Ramos (cell line): ENCODE measurements around the gene DNAH2.
"Not testable (repeated sequence)": the region's sequence is repeated elsewhere in the genome, so short reads cannot be mapped to it uniquely, and the experiment has no call there.

Source experiments
- in situ Hi-C: fragments of 300-500 bp; cut with MboI; formaldehyde crosslinking; loops from one replicate; pipeline ENCODE4 v1.14.3; 2022; ENCODE audit warnings: low sequenced_read_pairs; ENCODE audit not compliant: unreplicated experiment

The DNAH2 gene

DNA sequence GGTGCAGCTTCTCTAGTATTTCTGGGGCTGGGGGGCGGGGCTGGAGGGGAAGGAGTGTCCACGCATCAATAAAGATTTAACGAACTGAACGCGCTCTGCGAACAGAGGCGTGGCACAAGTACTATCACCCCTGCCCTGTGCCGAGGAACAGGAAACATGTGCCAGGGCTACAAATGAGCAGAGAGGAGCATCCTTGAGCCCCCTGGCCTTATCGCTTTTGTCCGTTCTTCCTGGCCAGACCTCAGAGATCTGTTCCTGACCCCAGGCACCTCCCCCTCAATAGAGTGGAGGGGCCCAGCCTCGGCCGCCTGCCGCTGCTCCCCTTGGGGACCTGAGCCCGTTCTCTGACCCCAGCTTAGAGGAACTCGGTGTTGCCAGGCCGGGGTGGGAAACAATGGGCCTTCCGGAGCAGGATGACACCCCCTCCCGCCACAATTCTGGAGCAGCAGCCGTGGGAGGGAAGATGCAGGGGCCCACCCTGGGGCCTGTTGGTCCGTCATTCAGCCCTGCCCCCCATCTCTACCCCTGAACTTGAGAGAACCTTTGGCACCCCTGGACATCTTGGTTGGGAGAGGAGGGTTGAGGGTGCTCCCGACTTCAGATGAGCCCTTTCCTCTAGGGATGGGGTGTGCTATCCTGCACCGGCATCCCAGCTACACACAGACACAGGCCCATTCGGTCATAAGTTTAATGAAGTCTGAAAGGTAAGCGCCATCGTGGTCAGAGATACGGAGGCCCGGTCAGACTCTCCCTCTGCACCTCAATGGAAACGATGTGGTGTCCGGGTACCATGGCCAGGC lies 138.7 kb downstream of the DNAH2 start:
- in situ Hi-C loops: no loop called here

DNA sequence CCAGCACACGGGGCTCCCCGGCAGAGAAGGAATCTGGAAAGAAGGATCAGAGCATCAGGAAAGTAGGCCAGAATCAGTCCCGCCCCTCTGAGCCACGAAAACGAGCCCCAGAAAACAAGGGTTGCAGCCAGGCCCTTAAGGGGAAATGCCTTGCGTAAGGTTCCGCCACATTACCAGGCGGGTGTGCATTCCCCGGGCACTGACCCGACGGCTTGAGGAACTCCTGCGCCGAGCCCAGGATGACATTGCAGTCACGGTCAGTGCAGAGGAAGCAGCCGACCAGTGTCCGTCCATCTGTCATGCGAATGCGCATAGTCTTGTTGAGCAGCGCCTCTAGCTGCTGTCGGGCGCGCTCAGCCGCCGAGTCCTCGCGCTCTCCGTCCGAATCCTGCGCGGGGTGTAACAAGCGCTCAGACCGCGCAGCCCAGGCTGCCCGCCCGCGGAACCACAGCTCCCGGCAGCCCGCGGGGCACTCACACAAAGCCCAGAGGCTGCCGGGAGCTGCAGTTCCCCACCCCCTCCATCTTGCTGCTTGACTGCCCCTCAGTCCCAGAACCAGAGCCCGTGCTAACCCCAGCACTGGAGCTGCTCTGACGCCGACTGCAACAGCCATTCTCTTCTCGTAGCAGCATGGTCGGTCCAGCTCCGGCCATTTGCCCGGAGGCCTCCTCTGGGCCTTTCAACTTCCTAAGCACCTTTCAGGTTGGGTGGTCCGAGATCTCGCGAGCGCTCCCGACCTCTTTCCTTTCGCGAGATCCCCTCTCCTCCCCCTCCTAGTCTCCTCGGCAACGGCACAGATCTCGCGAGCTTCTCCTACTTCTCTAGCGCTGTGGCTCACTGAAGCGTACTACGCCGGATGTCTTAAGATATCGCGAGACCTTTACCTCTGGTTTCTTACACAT lies 139.5 kb downstream of the DNAH2 start, which contains the start of gene NAA38:
Gene NAA38 (minus strand): TSS at position 749 of the 902 bp plus-strand sequence. CDS start 96 bp downstream, at position 653.
- in situ Hi-C loops: no loop called here

DNA sequence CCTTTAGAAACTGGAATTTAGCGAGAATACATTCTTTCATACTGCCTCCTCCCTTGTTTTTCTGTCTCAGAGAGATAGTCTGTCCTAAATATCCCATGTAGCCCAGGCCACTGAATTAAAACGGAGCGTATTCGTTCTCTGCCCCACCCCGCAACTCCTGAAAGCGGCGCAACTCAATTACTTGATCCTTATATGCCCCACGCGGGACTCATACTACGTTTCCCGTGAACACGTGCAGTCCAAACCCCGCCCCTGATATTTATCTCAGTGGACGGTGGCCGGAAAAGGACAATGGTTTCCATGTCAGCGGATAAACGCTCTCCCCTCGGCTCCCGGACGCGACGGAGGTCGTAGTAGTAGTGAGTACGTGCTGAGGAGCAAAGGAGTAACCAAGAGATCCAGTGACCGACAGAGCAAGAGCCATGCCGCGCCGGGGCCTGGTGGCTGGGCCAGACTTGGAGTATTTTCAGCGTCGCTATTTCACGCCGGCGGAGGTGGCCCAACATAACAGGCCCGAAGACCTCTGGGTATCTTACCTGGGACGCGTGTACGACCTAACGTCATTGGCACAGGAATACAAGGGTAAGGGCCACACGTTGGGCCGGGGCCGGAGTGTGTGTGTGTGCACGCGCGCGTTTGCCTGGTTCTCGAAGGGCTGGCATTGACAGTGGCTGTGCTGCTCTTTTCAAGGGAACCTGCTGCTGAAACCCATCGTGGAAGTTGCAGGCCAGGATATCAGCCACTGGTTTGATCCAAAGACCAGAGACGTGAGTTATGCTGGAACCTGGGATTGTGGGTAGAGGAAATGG lies 140.4 kb downstream of the DNAH2 start, which contains the start of gene CYB5D1:
Gene CYB5D1 (plus strand): TSS at position 291 of the 809 bp plus-strand sequence. CDS start 132 bp downstream, at position 423.
- in situ Hi-C loops: no loop called here

DNA sequence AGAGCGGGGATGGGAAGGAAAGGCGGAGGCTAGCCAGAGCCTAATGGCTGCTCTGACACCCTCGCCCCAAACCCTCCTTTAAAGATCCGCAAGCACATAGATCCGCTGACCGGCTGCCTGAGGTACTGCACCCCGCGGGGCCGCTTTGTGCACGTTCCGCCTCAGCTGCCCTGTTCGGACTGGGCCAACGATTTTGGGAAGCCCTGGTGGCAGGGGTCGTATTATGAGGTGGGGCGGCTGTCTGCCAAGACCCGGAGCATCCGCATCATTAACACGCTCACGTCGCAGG lies 140.9 kb downstream of the DNAH2 start:
- in situ Hi-C loops: no loop called here

DNA sequence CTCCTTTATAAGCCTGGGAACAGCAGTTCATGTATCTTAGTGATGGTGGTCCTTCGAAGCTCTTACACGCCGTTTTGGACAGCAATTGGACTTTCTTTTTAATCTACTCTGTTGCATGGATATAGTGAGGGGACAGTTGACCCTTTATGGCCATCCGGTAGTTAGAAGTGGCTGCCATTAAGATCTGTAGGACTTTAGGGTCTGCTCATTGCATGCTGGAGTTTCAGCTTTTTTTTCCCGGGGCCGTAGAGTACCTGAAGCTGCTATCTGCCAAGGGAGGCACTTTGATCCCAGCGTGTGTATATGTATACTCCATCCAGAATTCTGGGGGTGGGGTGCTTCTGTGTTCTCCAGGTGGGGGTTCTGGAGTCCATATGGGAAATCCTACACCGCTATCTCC lies 141.5 kb downstream of the DNAH2 start:
- in situ Hi-C loops: no loop called here

DNA sequence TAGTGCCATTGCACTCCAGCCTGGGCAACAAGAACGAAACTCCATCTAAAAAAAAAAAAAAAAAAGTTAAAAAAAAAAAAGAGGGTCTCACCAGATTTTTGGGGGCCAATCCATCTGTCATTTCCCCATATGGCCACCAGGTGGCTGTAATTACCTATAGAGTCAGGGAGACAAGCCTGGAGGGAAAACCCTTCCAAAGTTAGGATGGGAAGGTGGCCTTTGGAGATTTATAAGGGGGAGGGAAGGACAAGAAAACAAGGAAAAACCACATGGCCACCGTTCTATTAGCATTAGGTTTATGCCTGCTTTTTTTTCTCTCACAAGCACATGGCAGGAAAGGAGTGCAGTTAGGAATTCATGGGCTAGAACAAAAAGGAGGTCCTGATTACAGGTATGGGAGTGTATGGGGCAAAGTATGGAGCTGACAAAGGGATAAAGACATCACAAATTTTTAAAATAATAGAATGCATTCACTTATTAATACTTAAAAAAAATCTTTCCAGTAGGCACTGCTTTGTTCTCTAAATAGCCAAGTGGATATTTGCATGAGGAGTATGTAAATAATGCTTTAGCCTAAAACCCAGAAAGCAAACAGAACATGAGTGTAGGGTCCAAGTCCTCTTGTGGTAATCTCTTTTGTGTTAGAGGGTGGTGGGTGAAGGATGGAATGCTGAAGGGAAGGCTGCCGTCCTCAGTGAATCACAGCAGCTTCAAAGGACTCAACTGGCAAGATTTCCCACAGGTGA lies 145.3 kb downstream of the DNAH2 start:
- in situ Hi-C loops: no loop called here

DNA sequence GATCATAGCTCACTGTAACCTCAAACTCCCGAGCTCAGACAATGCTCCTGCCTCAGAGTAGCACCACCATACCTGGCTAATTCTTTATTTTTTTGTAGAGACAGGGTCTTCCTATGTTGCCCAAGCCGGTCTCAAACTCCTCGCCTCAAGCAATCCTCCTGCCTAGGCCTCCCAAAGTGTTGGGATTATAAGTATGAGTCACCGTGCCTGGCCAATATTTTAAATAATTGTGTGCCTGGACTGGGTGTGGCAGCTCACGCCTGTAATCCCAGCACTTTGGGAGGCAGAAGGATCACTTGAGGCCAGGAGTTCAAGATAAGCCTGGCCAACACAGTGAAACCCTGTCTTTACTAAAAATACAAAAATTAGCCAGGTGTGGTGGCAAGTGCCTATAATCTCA lies 146.8 kb downstream of the DNAH2 start:
- in situ Hi-C loops: not testable (repeated sequence)

DNA sequence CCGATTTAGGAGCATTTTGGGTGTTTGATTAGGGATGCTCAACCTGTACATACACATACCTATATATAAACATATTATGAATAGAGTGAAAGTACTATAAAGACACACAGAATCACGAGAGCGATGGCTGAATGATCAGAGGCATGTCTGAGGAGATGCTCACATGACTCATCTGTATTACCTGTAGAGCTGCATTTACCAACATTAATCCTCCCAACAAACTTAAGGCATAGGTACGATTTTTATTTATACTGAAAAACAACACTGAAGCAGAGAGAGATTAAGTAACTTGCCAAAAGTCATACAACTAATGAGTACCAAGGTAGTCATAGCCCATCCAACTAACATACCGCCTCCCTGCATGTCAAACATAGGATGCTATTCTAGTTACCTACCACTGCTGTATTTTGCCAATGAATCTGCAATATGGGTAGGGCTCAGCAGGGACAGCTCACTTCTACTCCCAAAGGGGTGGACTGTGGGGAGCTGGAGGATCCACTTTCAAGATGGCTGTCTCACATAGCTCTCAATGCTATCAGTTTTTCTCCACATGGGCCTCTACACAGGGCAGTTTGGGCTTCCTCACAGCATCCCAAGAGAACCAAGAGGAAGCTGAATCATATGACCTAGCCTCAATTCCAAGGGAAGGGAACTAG lies 147.6 kb downstream of the DNAH2 start:
- in situ Hi-C loops: no loop called here

DNA sequence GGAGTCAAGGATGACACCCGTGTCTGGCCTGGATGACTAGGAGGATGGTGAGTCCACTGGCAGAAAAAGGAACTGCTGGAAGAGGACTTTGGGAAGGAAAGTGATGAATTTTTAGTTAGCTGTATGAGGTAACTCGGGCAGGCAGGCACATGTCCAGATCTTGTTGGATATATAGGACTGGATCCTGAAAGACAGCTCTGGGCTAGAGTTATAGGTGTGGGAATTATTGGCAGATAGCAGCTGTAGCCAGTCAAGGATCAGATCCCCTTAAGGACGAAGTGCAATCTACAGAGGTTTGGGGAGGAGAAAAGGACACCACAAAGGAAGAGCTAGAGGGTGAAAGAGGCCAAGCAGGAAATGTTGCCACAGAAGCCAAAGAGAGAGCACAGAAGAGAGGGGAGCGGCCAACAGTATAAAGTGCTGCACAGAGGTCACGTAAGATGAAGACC lies 150.4 kb downstream of the DNAH2 start:
- in situ Hi-C loops: no loop called here

DNA sequence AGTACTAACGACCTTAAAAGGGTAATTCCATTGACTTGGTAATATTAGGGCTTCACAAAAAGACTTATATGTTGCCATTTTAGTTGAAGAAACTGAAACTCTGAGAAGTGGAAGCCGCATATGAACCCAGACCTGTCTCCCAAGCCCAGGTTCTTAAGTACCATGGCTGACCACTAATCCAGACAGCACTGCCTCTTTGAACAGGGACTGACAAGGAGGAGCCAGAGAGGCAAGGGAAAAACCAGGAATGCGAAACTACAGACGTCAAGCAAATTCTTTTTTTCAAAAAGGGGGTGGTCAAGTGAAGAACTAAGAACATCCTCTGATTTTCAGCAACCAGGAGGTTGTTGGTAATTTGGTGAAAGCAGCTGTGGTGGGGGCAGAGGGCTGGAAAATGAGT lies 155.5 kb downstream of the DNAH2 start:
- in situ Hi-C loops: no loop called here

DNA sequence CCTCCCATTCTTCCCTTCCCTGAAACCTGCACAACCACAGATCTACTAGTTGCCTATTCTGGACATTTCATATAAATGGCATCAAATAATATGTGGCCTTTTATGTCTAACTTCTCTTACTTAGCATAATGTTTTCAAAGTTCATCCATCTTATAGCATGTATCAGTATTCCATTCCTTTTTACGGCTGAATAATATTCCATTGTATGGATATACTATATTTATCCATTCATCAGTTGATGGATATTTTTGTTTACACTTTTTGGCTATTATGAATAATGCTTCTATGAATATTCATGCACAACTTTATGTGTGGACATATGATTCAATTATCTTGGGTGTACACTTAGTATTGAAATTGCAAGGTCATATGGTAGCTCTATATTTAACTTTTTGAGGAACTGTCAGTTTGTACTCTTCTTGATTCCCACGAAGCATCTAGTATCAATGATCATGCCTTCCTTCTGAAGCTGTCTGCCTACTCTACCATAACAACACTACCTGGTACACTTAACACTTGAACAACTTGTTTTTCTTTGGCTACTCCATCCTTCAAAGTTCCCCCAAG lies 158.3 kb downstream of the DNAH2 start:
- in situ Hi-C loops: no loop called here

DNA sequence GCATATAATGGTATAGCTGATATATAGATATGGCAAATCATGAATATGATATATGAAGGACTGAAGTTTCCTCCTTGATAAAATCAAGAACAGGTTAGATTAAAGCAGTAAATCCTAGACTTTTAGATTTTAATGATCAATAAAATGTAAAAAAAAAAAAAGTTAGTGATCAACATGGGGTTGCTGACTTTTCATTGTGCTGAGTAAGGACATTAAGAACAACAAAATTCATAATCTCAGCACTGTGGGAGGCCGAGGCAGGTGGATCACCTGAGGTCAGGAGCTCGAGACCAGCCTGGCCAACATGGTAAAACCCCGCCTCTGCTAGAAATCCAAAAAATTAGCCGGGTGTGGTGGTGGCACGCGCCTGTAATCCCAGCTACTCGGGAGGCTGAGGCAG lies 160.7 kb downstream of the DNAH2 start:
- in situ Hi-C loops: no loop called here

DNA sequence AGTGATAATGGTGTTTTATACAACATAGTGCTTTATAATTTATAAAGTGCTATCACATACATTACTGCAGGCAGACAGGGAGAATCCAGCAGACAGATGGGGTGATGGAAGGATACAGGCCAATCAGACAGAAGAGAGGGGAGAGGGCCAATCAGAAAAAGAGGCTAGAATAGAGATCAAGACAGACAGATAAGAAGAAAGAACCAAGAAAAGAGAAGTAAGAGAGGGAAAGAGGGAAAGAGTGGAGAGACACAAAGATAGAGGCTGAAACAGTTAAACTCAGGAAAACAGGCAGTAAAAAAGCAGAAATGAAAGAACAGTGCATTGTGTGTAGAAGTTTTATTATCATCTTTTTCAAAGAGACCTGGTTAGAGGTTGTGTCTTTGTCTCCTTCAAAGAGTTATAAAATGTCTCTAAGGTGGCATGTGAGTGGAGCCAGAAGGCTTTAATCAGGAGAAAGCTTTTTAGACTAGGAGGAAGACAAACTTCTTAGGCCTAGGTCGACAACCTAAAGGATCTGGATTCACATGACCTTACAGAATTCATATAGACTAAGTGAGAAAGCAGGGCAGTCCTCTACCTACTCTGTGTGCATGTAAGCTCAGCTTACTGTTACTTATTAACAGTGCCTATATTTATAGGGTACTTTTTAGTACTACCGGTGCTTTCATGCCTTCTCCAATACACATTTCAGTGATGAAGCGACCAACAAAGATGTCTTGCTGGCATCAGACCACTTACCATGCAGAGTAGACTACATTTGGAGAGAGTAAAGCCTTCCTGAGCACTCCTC lies 162.7 kb downstream of the DNAH2 start:
- in situ Hi-C loops: no loop called here

DNA sequence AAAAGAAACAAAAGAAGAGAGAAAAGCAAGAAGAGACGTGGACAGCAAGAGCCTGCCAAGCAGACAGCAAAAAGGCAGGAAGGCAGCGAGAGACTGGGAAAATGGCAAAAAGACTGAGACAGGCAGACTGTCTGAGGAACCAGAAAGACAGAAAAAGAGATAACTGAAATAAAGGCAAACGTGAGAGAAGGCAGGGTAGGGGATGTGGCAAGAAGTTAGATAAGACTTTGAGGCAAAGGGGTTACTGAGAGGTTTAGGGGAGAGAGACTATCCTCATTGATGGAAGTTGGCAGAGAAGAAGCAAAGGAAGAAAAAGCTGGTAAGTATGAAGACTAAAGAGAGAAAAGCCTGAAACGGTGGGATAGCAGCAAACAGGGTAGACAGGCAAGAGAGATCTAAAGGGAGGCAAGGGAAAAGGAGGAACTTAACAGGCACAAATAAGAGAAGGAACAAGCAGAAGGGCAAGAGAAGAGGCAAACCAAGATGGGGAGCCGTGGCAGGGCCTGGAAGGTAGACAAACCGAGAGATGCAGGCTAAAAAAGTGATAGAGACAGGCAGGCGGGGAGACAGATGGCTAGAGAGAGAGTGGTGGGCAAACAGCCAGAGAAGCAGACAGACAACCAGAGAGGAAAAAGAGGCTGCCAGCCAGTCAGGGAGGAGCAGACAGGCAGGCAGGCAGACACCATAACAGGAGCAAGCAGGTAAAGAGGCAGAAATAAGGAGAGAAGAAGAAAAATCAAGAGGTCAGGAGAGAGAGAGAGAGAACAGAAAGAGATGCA lies 163.9 kb downstream of the DNAH2 start:
- in situ Hi-C loops: no loop called here

DNA sequence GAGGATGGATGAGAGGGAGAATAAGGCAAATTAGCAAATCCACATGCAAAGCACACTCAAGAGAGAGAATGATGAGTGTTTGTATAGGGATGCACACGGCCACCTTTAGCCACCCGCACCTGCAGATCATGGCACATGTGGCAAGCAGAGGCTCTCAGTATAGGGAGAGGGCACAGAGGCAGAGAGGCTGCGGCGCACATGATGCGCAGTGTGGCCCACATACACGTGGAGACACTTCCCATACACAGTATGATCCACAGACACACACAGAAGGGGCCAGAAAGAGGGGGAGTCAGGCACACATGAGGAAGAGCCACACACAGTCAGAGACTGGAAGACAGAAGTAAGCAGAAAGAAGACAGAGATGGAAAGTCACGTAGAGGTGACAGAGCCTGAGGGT lies 164.5 kb downstream of the DNAH2 start:
- in situ Hi-C loops: no loop called here

DNA sequence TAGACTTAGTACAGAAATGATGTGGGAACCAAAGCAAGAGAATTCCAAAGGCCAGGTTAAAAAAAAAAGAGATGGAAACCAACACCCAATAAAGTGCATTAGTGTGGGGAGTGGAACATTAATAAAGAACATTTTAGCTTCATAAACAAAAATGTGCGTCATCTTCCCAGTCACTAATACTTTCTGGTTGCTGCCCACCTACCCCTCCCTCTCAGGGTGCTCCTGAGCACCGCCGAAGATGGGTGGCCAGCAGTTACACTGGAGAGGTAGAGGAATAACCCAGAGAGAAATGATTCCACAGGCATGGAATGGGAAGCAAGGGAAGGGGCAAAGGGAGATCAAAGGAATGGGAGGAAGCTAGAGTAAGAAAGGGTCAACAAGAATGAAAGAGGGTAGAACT lies 165.1 kb downstream of the DNAH2 start:
- in situ Hi-C loops: no loop called here
